WERI-Rb-1 (cell line): ENCODE measurements around the gene PTPN6.

Experiments
- DNase-seq: peaks from one replicate; pipeline ENCODE4 v3.0.0-alpha.2; 2020
- H3K27ac ChIP-seq: fragments of 250-450 bp; sonication (Bioruptor Pico); 2 replicates; pipeline ENCODE4 v1.5.1; 2020; ENCODE audit warnings: mild to moderate bottlenecking, moderate library complexity
- H3K27me3 ChIP-seq: fragments of 250-450 bp; sonication (Bioruptor Pico); 2 replicates; pipeline ENCODE4 v1.5.1; 2021; ENCODE audit warnings: mild to moderate bottlenecking, low read depth, moderate library complexity; ENCODE audit not compliant: insufficient read depth, severe bottlenecking
- H3K36me3 ChIP-seq: fragments of 250-450 bp; sonication (Bioruptor Pico); 2 replicates; pipeline ENCODE4 v1.5.1; 2020; ENCODE audit warnings: mild to moderate bottlenecking, moderate library complexity
- H3K4me3 ChIP-seq: 2 replicates; pipeline ENCODE4 v1.5.1; 2011; ENCODE audit warnings: low read depth, mild to moderate bottlenecking, control low read depth, low read length
- H3K9me3 ChIP-seq: fragments of 250-450 bp; sonication (Bioruptor Pico); 2 replicates; pipeline ENCODE4 v1.5.1; 2021; ENCODE audit warnings: mild to moderate bottlenecking, moderate library complexity; ENCODE audit not compliant: severe bottlenecking
- CTCF ChIP-seq: IDR thresholded peaks from 2 replicates; pipeline ENCODE4 v1.5.1; 2011; ENCODE audit warnings: low read depth, mild to moderate bottlenecking, control low read depth, inconsistent platforms, low read length

Gene PTPN6

GRCh38 chr12:7004840-7005239 is 53.7 kb downstream of the PTPN6 start:
- Histone ChIP-seq H3K27me3 (no peaks in the 10 kb centered on the region), H3K4me3 (no peak overlapping the region), H3K36me3 (no peaks in the 10 kb centered on the region; the same call in 1 of the 2 replicates), H3K9me3 (no peaks in the 10 kb centered on the region), H3K27ac (no peak overlapping the region)
- no peak for DNase-seq
- TF ChIP-seq CTCF, result no peak

- no peaks in the 10 kb centered on the region for H3K27me3 ChIP-seq
- H3K36me3 ChIP-seq, result no peaks in the 10 kb centered on the region; the same call in 1 of the 2 replicates
- H3K4me3 ChIP-seq, result no peak overlapping the region
Observed at GRCh38 chr12:7005311-7005710, 54.2 kb downstream of the PTPN6 start.

GRCh38 chr12:7006639-7007038 is 55.5 kb downstream of the PTPN6 start:
- H3K9me3 ChIP-seq, result no peaks in the 10 kb centered on the region
- no peak overlapping the region for H3K27ac ChIP-seq
- H3K27me3 ChIP-seq, result no peaks in the 10 kb centered on the region
- H3K36me3 ChIP-seq, result no peaks in the 10 kb centered on the region; the same call in 1 of the 2 replicates
- no peak overlapping the region for H3K4me3 ChIP-seq
- no peak for TF ChIP-seq CTCF
- no peak for DNase-seq

More at GRCh38 chr12:7005311-7005710, 54.2 kb downstream of the PTPN6 start:
- no peak for TF ChIP-seq CTCF
- Histone ChIP-seq H3K27ac (no peak overlapping the region), H3K9me3 (no peaks in the 10 kb centered on the region)
- no peak for DNase-seq

- no peak for DNase-seq
- Histone ChIP-seq H3K36me3 (no peaks in the 10 kb centered on the region; the same call in none of the 2 replicates), H3K27ac (no peak overlapping the region), H3K9me3 (no peaks in the 10 kb centered on the region), H3K4me3 (no peak overlapping the region), H3K27me3 (no peaks in the 10 kb centered on the region)
- TF ChIP-seq CTCF, result no peak
Observed at GRCh38 chr12:7008864-7009263, 57.7 kb downstream of the PTPN6 start.

GRCh38 chr12:7009512-7009911 is 58.4 kb downstream of the PTPN6 start:
- Histone ChIP-seq H3K36me3 (no peaks in the 10 kb centered on the region; the same call in none of the 2 replicates), H3K27me3 (no peaks in the 10 kb centered on the region), H3K9me3 (no peaks in the 10 kb centered on the region), H3K4me3 (no peak overlapping the region), H3K27ac (no peak overlapping the region)
- TF ChIP-seq CTCF, result no peak
- DNase-seq, result no peak
